Mucosa of descending colon (tissue), 3 donors: Measurements from ENCODE around the gene CHST8. TPM values are rescaled to one million over a fixed set of nuclear protein-coding genes. Genes with fewer than 3 reads are reported as not detected.

Experiments used
- ATAC-seq: fragments of 200-7000 bp; cut with Tn5 transposase; one replicate; pipeline ENCODE4 v1.9.1; 2020; ENCODE audit warnings: mild to moderate bottlenecking, moderate library complexity
- DNase-seq, 3 donors: peaks; one replicate each; pipeline ENCODE4 v3.0.0-alpha.2; 2020
- H3K36me3 ChIP-seq: fragments of 200-600 bp; one replicate; pipeline ENCODE4 v1.8.0; 2021; ENCODE audit warnings: low read depth, mild to moderate bottlenecking
- H3K4me1 ChIP-seq: fragments of 200-600 bp; one replicate; pipeline ENCODE4 v1.8.0; 2021; ENCODE audit warnings: low read depth, mild to moderate bottlenecking
- H3K4me3 ChIP-seq: fragments of 200-600 bp; one replicate; pipeline ENCODE4 v1.8.0; 2021; ENCODE audit warnings: mild to moderate bottlenecking
- H3K9me3 ChIP-seq: fragments of 200-600 bp; one replicate; pipeline ENCODE4 v1.8.0; 2021; ENCODE audit warnings: mild to moderate bottlenecking
- CTCF ChIP-seq: fragments of 200-600 bp; IDR thresholded peaks from one replicate; pipeline ENCODE4 v1.8.0; 2022; ENCODE audit warnings: antibody characterized with exemption, mild to moderate bottlenecking
- intact Hi-C, 2 donors: fragments of 100-400 bp; cut with DNase I in 1 of 2; cut with micrococcal nuclease in 1 of 2; formaldehyde crosslinking; loops; one replicate each; pipeline versions ENCODE4 v1.11.0 to v1.11.1; 2022; cut with DNase I, micrococcal nuclease
- total RNA-seq, 3 donors: library from RNA; stranded (reverse); fragmentation: NEBNext Ultra II Directional in 2 of 3; extraction: Animal tissue kit (Norgen Biotek cat#: 25700) in 2 of 3; gene quantifications; one replicate each; pipeline versions ENCODE4 v1.2.1 to v1.2.4, GENCODE V29; 2021 to 2023
- donor health status: DM: no; HTN: no; CAD: no; lungs with moderate emphysema.
- donor health status: DM: no; HTN: no; CAD: no.
- donor health status: DM: no; HTN: yes; CAD: no.

Gene CHST8
- total RNA-seq, 3 donors from 2014 or later = 0.31 TPM; not detected in 2

GRCh38 chr19:33649627-33650305 is 28.0 kb downstream of the CHST8 start:
- Histone ChIP-seq H3K4me1 (no peaks in the 10 kb centered on the region), H3K9me3 (no peaks in the 10 kb centered on the region), H3K36me3 (no peaks in the 10 kb centered on the region), H3K4me3 (no peak overlapping the region)
- TF ChIP-seq CTCF = no peak
- ATAC-seq = no peak
- no peak for DNase-seq
- intact Hi-C loops = no loop called here

GRCh38 chr19:33653684-33654083 is 31.9 kb downstream of the CHST8 start:
- no peak overlapping the region for H3K4me3 ChIP-seq
- no peaks in the 10 kb centered on the region for H3K4me1 ChIP-seq
- DNase-seq (no peak), ATAC-seq (no peak)
- intact Hi-C loops = no loop called here
- no peaks in the 10 kb centered on the region for H3K36me3 ChIP-seq
- H3K9me3 ChIP-seq = no peaks in the 10 kb centered on the region
- TF ChIP-seq CTCF = no peak

- no peak for TF ChIP-seq CTCF
- Histone ChIP-seq H3K9me3 (no peaks in the 10 kb centered on the region), H3K4me1 (no peaks in the 10 kb centered on the region), H3K4me3 (no peak overlapping the region), H3K36me3 (no peaks in the 10 kb centered on the region)
- no peak for ATAC-seq
- intact Hi-C loops = no loop called here
- no peak for DNase-seq
These were observed 33.2 kb downstream of the CHST8 start for GRCh38 chr19:33654840-33655508.

- H3K36me3 ChIP-seq = no peaks in the 10 kb centered on the region
- TF ChIP-seq CTCF = no peak
- ATAC-seq = no peak
- no peak overlapping the region for H3K4me3 ChIP-seq
- intact Hi-C loops = no loop called here
- no peaks in the 10 kb centered on the region for H3K9me3 ChIP-seq
- no peak for DNase-seq
- no peaks in the 10 kb centered on the region for H3K4me1 ChIP-seq
These were observed 38.1 kb downstream of the CHST8 start for GRCh38 chr19:33659835-33660234.

GRCh38 chr19:33660410-33661124 is 38.8 kb downstream of the CHST8 start:
- intact Hi-C loops = no loop called here

More at GRCh38 chr19:33660410-33661124, 38.8 kb downstream of the CHST8 start:
- Histone ChIP-seq H3K36me3 (no peaks in the 10 kb centered on the region), H3K4me1 (no peaks in the 10 kb centered on the region), H3K4me3 (no peak overlapping the region), H3K9me3 (no peaks in the 10 kb centered on the region)
- DNase-seq (no peak), ATAC-seq (no peak)
- TF ChIP-seq CTCF = no peak
